ENCODE measurements around the gene ITPR1.

ITPR1 gene

DNA sequence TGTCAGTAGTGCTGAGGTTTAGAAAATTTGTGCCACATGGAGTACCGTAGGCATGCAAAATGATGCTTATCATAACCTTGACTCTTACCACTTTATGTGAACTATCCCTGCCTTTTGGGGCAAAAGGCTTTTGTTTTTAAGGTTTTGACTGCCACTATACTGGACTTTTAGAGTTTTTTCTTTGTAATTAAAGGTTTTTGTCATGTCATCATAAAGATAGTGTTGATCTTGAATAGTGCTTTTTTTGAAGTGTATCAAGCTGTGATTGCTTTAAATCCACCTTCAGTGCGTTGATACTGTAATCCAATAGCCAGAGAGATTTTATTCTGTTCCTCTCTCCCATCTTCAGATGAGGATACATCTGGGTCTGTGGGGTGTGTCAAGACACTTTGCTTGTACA is 172.9 kb downstream of the ITPR1 start:
- Histone ChIP-seq H3K36me3 (peaks cover 42% of the 10 kb centered on the region), H3K9me3 (no peaks in the 10 kb centered on the region), H3K4me1 (no peaks in the 10 kb centered on the region), H3K4me3 (ENCODE audit: low read depth, low read length) (no peak overlapping the region), H3K27me3 (no peaks in the 10 kb centered on the region)
- TF ChIP-seq, protein P1, sequence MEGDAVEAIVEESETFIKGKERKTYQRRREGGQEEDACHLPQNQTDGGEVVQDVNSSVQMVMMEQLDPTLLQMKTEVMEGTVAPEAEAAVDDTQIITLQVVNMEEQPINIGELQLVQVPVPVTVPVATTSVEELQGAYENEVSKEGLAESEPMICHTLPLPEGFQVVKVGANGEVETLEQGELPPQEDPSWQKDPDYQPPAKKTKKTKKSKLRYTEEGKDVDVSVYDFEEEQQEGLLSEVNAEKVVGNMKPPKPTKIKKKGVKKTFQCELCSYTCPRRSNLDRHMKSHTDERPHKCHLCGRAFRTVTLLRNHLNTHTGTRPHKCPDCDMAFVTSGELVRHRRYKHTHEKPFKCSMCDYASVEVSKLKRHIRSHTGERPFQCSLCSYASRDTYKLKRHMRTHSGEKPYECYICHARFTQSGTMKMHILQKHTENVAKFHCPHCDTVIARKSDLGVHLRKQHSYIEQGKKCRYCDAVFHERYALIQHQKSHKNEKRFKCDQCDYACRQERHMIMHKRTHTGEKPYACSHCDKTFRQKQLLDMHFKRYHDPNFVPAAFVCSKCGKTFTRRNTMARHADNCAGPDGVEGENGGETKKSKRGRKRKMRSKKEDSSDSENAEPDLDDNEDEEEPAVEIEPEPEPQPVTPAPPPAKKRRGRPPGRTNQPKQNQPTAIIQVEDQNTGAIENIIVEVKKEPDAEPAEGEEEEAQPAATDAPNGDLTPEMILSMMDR (IDR thresholded peaks at IDR 0.05; ENCODE audit: low read depth, low read length) = no peak
- no peak for DNase-seq

DNA sequence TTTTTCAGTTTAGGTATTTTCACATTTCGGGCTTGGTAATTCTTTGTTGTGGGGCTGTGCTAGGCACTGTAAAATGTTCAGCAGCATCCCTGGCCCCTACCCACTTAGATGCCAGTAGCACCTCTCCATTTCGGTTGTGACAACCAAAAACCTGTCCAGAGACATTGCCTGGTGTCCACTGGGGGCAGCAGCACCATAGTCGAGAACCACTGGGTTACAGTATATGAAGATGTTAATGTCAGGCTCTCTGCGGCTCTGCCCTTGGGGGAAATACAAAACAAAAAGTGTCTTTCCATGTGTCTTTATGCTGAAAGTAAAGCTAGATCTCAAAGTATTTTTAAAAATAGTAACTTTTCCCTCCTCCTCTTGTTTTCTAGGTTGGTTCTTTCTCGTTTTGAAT is 177.2 kb downstream of the ITPR1 start:
- Histone ChIP-seq H3K4me1 (no peaks in the 10 kb centered on the region), H3K27me3 (no peaks in the 10 kb centered on the region), H3K36me3 (peaks cover 28% of the 10 kb centered on the region), H3K9me3 (no peaks in the 10 kb centered on the region), H3K4me3 (ENCODE audit: low read depth, low read length) (no peak overlapping the region)
- TF ChIP-seq, protein P1 (IDR thresholded peaks at IDR 0.05; ENCODE audit: low read depth, low read length) = peak; percentile 35
- peak; percentile 12 for DNase-seq

DNA sequence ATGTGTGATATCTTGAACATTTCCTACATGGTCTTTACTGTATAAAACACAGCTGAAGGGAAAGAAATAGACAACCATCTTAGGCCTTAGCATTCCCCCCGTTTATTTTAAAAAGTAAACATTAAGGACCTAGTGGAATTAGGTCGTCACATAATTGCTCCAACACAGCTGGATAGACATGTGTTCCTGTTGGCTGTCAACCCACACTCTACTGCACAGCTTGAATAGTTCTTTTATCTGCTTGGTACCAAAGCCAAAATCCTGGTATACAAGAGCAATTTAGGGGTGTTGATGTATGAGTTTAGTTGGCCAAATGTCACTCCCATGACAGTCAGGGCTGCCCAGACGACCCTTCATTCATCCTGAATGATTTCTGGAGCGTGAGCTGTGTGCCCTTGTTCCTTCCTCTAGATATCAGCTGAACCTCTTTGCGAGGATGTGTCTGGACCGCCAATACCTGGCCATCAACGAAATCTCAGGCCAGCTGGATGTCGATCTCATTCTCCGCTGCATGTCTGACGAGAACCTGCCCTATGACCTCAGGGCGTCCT is 179.7 kb downstream of the ITPR1 start:
- no peaks in the 10 kb centered on the region for H3K27me3 ChIP-seq
- H3K4me3 ChIP-seq (ENCODE audit: low read depth, low read length) = no peak overlapping the region
- TF ChIP-seq, protein P1 (IDR thresholded peaks at IDR 0.05; ENCODE audit: low read depth, low read length) = no peak
- H3K4me1 ChIP-seq = no peaks in the 10 kb centered on the region
- no peak for DNase-seq
- H3K9me3 ChIP-seq = no peaks in the 10 kb centered on the region
- H3K36me3 ChIP-seq = peaks cover 26% of the 10 kb centered on the region

DNA sequence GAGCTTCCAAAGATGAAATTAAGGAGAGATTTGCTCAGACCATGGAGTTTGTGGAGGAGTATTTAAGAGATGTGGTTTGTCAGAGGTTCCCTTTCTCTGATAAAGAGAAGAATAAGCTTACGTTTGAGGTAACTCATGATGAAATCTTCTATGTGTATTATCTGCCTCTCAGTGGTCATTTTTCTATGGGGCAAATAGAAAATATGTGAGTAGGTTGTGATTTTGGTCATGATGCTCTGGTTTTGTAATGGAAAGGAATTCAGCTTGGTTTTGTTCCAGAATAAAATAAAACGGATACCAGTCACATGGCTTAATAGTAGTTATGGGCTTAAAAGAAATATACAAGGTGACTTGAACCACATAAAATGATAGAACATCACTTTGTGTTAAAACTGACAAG is 181.1 kb downstream of the ITPR1 start:
- DNase-seq = no peak
- Histone ChIP-seq H3K9me3 (no peaks in the 10 kb centered on the region), H3K4me1 (no peaks in the 10 kb centered on the region), H3K36me3 (peaks cover 26% of the 10 kb centered on the region), H3K4me3 (ENCODE audit: low read depth, low read length) (no peak overlapping the region), H3K27me3 (no peaks in the 10 kb centered on the region)
- TF ChIP-seq, protein P1 (IDR thresholded peaks at IDR 0.05; ENCODE audit: low read depth, low read length) = no peak

DNA sequence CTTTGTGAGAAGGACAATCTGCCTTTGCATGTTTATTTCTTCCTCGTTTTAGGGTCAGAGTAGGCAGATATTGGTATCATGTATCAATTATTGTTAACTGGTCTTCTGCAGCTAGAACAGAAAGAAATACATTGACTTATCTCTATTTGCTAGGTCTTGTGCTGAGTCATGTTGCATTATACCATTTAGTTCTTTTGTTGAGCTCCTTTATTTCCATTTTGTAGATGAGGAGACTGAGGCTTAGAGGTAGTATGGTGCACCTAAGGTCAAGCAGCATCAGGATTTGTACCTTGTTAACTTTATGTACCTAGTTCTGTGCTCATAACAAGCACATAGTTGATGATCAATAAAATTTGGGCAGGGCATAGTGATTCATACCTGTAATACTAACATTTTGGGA is 182.6 kb downstream of the ITPR1 start:
- Histone ChIP-seq H3K4me3 (ENCODE audit: low read depth, low read length) (no peak overlapping the region), H3K36me3 (peaks cover 23% of the 10 kb centered on the region), H3K9me3 (no peaks in the 10 kb centered on the region), H3K4me1 (no peaks in the 10 kb centered on the region), H3K27me3 (no peaks in the 10 kb centered on the region)
- TF ChIP-seq, protein P1 (IDR thresholded peaks at IDR 0.05; ENCODE audit: low read depth, low read length) = no peak
- DNase-seq = no peak

DNA sequence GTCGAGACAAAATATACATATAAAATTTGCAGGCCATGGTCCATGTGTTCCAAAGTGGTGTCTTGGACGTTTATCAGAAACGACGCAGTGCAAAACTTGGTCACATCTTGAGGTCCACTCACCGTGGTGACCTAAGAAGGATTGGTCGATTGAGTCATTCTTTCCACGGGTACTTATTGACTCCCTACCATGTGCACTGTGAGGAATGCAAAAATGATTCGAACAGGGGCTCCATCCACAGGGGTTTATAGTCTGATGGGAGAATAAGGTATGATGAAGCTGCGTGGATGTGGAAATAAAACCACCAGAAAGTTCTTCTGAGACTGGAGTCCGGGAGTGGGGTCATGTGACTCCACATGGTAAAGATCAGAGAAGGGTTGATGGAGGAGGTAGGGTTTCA is 185.2 kb downstream of the ITPR1 start:
- DNase-seq = no peak
- Histone ChIP-seq H3K4me1 (no peaks in the 10 kb centered on the region), H3K27me3 (no peaks in the 10 kb centered on the region), H3K4me3 (ENCODE audit: low read depth, low read length) (no peak overlapping the region), H3K9me3 (no peaks in the 10 kb centered on the region), H3K36me3 (peaks cover 11% of the 10 kb centered on the region)
- TF ChIP-seq, protein P1 (IDR thresholded peaks at IDR 0.05; ENCODE audit: low read depth, low read length) = no peak
